Left ventricle myocardium superior (tissue), 1 donor: ENCODE measurements around the gene GABRD. TPM values are rescaled to one million over a fixed set of nuclear protein-coding genes. Genes with fewer than 3 reads are reported as not detected.

Source experiments
- ATAC-seq: fragments of 200-7000 bp; cut with Tn5 transposase; one replicate; pipeline ENCODE4 v1.9.1; 2020; ENCODE audit warnings: mild to moderate bottlenecking, moderate library complexity
- DNase-seq: peaks from one replicate; pipeline ENCODE4 v3.0.0-alpha.2; 2020
- intact Hi-C: fragments of 100-400 bp; cut with micrococcal nuclease; formaldehyde crosslinking; loops from one replicate; pipeline ENCODE4 v1.11.0; 2022
- total RNA-seq: library from RNA; stranded (reverse); fragmentation: NEBNext Ultra II Directional; extraction: Animal tissue kit (Norgen Biotek cat#: 25700); gene quantifications from one replicate; pipeline ENCODE4 v1.2.1, GENCODE V29; 2021
- donor health status: DM: no; HTN: yes; CAD: no; lungs with severe emphysema.

GABRD gene
- total RNA-seq, 1 donor from 2014 or later = 0.20 TPM

- no peak for ATAC-seq
- intact Hi-C loops = no loop called here
- DNase-seq = no peak
Observed at GRCh38 chr1:2061065-2061778, 42.1 kb downstream of the GABRD start.

DNA sequence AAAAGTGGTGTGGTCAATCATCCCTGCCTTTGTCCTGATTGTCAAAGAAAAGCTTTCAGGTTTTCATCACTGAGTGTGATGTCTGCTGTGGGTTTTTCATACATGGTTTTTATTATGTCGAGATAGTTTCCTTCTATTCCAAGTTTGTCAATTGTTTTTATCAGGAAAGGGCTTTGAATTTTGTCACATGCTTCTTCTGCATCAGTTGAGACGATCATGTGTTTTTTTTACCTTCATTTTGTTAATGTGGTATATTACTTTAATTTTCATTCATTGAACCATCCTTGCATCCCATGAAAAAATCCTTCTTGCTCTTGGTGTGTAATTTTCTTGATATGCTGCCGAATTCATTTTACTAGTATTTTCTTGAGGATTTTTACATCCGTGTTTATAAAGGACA is 46.6 kb downstream of the GABRD start:
- ATAC-seq (no peak), DNase-seq (no peak)
- intact Hi-C loops = no loop called here

- intact Hi-C loops = no loop called here
- DNase-seq (no peak), ATAC-seq (no peak)
Observed at GRCh38 chr1:2067393-2067792, 48.2 kb downstream of the GABRD start.

DNA sequence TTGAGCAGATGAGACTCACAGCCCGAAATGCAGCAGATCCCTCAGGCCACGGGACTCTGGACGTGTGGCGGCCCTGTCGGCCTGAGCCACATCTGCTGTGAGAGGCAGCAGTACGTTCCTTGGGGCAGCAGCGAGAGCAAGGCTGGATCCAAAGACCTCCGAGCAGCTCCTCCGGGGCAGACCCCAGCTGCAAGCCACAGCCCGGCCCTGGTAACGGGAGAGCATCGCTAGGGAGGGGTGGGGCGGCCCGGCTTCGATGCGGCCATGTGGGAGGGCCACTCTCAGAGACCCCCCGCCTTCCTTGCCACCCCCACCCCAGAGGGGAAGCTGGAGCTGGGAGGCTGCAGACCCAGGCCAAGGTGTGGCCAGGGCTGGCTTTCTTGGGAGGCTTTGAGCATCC is 48.8 kb downstream of the GABRD start:
- ATAC-seq (no peak), DNase-seq (no peak)
- intact Hi-C loops = no loop called here

- no peak for DNase-seq
- no peak for ATAC-seq
- intact Hi-C loops = no loop called here
Observed at GRCh38 chr1:2068951-2069350, 49.8 kb downstream of the GABRD start.

GRCh38 chr1:2070016-2070415 is 50.9 kb downstream of the GABRD start:
- intact Hi-C loops = no loop called here
- ATAC-seq (no peak), DNase-seq (no peak)

- ATAC-seq = no peak
- intact Hi-C loops = no loop called here
- no peak for DNase-seq
Observed at GRCh38 chr1:2070800-2071530, 51.8 kb downstream of the GABRD start.

DNA sequence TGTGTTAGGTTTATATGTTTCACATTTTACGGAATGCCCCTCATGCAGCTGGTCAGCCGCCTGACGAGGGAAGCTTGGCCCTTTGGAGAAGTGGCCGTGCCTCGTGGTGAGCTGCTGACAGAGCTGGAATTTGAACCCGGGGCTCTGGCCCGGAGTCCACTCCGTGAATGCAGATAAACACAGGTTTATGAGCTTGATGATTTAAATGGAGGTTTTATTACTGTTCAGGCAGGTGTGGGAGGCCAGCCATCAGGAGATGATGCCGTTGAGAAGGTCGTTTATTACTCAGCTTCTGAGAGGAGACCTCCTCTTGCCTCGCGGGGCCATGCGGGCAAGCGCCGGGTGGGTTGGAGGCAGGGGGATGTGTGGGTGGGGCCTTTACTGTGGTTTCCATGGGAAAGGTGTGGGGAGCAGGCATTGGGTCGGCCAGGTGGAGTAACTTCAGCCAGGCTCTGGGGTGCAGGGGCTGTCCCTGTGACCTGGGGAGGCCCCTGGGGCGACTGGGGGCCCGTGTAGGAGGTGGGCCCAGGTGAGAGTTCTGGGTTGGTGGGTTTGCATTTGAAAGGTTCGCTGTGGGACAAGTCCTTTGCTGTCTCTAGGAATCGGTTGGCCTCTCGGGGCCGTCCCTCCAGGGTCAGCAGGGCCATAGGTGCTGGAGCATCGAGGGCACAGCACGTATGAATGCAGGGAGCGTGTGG is 53.1 kb downstream of the GABRD start:
- intact Hi-C loops = no loop called here
- DNase-seq (no peak), ATAC-seq (no peak)

DNA sequence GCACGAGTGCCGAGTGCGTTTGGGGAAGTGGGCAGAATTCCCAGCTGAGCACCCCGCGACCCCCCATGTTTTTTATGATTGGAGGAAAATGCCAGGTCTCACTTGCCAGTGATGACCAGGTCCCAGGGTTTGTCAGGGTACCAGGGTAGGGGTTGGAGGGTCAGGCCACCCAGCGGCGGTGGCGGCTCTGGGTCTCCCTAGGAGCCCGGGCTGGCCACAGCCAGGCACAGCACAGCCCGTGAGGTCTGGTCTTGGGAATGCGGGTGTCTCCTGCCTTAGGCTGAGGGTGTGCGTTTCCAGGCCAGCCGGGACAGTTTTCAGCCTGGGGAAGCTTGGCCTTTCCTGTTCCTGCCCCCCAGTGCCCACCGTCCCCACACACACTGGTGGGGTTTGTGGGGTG is 53.7 kb downstream of the GABRD start:
- DNase-seq (no peak), ATAC-seq (no peak)
- intact Hi-C loops = no loop called here

DNA sequence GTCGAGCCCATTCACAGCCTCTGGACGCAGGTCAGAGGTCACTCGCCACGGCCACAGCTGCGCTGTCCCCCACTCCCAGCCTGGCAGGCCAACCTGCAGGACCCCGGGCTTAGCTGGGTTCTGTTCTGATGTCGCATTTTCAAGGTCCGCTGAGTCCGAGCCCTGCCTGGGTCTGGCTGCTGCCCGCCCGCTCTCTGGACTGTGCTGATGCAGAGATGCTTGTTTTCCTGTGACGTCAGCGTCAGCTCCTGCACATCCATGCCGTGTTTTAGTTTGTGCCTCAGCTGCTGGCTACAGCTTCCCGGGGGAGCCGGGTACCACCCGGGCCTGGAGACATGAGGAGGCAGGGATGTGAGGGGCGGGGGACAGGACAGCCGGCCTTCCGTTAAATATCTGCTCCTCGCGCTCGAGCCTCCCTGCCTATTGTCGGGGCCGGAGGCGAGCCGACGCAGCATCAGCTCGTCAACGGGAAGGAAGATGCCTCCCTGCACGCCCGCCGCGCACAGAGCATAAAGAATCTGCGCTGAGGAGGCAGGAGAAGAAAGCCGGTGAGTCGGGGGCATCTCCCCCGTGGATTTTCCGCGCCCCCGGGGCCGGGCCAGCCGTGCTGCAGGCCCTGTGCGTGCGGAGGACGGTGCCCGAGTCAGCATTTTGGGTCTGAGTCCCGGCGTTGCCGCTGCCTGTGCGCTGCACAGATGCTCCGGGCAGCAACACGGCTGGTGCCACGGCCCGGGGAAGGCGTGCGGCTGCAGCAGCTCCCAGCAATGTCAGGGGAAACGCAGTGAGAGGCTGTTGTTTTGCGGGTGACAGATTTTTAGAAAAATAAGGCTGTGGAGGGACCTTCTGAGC is 54.5 kb downstream of the GABRD start:
- no peak for DNase-seq
- ATAC-seq = no peak
- intact Hi-C loops = no loop called here

- DNase-seq (no peak), ATAC-seq (no peak)
- intact Hi-C loops = no loop called here
Observed at GRCh38 chr1:2074396-2074795, 55.3 kb downstream of the GABRD start.

DNA sequence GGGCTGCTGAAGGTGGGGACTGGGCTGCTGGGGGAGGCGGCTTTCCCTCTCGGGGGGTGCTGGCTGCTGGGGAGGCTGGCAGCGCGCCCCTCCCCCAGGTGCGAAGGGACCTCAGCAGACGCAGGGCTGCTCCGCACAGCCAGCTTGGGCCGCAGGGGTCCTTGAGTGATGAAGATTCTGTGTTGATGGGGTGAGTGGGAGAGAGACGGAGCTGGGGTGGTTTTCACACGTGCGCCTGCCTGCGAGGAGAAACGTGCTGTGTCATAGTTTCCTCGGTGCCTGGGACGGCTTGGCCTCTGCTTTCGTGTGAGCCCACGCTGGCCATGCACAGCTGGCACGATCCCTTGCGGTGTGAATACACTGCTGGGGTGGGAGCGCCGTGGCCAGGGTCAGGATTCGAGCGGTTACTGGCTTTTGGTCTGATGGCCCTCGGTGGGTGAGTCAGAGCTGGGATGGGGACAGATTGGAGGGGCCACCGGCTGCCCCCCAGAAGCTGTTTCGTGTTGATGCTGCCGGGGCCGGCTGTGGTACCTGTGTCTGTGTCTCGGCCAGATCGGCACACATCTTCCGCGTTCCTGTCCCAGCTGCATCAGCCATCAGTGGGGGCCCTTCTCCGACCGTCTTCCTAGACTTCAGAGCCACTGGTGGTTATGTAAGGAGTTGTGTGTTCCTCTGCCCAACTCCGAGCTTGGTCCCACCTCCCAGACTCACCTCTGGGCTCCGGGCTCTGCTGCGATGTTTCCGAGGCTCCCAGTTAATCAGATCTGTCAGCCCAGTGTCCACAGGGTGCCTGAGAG is 56.0 kb downstream of the GABRD start:
- ATAC-seq = no peak
- intact Hi-C loops = no loop called here
- DNase-seq = no peak

DNA sequence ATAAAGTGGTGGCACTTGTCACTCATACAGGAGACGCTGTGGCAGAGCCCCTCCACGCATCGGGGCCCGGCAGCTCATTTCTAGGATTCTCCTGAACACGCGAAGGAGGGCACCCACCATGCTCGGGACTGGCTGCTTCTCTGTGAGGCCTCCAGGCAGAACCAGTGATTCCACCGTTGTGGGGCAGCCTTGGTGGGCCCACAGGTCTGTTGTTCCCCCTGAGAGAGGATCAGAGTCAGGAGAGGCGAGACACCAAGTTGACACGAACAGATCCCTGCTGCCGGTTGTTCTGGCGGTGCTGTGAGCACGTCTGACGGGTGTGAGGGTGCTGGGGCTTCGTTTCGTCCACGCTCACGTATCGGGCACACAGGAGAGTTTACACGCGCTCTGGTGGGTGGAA is 57.7 kb downstream of the GABRD start:
- ATAC-seq (no peak), DNase-seq (no peak)
- intact Hi-C loops = no loop called here

DNA sequence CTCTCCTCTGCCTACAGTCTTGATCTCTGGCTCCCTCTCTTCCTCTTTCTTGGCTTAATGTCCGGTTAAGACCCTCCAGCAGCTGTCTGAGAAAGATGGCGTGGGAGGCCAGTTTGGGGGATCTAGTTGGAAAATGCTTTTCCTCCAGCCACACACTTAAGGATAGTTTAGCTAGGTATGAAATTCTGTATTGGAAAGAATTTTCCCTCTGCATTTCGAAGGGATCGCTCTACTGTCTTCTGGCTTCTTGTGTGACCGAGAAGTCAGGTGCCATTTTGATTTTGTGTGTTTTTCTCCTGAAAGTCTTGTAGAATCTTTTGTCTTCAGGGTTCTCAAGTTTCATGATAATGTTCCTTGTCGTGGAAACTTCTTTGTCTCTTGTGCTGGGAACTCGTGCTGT is 59.0 kb downstream of the GABRD start:
- intact Hi-C loops = no loop called here
- no peak for ATAC-seq
- no peak for DNase-seq

DNA sequence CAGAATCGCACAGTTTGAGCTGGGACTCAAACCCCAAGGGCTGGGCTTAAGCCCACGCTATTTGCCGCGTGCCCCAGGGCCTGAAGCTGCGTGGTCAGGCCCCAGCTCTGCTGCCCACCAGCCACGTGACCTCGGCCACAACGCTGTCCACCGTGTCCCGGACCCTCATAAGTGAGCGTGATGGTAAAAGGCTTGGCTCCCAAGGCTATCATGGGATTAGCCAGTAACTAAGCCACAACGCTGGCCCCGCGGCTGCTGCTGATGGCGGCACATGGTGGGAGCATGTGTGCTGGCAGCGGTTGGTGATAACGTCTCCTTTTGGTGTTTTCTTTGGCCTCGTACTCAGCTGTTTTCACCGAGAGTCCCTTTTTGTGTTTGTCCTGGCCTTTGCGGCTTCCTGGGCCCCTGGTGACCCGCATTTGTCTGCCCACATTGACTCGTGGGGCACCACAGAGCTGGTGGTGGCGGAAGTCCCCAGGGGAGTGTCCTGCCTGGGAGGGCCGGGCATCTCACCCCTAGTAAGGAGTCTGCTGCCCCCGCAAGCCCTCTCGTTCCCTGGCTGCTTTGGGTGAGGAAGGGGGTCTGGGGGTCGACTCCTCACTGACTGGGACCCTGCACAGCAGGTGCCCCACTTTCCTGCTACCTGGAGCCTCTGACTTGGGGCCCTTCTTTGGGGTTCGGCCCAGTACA is 60.4 kb downstream of the GABRD start:
- ATAC-seq = no peak
- intact Hi-C loops = no loop called here
- no peak for DNase-seq

DNA sequence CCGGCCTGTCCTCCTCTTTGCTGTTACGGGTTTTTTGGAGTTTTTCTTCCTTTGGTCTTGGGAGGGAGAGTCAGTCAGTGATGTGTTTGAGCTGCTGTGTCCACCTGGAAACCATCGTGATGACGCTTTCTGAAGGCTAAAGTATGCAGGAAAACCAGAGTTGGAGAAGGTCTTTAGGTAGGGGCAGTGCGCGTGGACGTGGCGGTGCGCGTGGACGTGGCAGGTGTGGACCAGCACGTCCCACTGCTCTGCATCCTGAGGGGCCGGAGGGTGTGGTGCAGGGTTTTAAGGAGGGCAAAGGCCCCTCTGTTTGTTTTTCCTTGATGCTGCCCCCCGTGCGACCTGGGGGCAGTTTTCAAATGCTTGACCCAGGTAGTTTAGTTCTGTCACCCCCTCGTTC is 61.0 kb downstream of the GABRD start:
- intact Hi-C loops = no loop called here
- ATAC-seq = no peak
- no peak for DNase-seq
